ENCODE results near the gene ARPC3. TPM values are rescaled to one million over a fixed set of nuclear protein-coding genes. Genes with fewer than 3 reads are reported as not detected.
"Not testable (repeated sequence)": the region's sequence is repeated elsewhere in the genome, so short reads cannot be mapped to it uniquely, and the experiment has no call there.

Gene ARPC3
- total RNA-seq, result 250 TPM

GRCh38 chr12:110449799-110450497 lies at the start of gene ARPC3:
TSS of gene ARPC3 (minus strand) at chr12:110450337. CDS start at chr12:110450260, 77 bp downstream.
- peak; percentile 96 for DNase-seq (ENCODE audit: low spot score)

GRCh38 chr12:110498984-110499706 lies 49.0 kb upstream of the ARPC3 start:
- DNase-seq (ENCODE audit: low spot score), result no peak

GRCh38 chr12:110475426-110475825 lies 25.3 kb upstream of the ARPC3 start:
- no peak for DNase-seq (ENCODE audit: low spot score)

- peak; percentile 97 for DNase-seq (ENCODE audit: low spot score)
These were observed 18.3 kb upstream of the ARPC3 start, which contains the start of the genes FAM216A and GPN3 for GRCh38 chr12:110468214-110469048. TSS of gene FAM216A (plus strand) at chr12:110468845. CDS start at chr12:110468876, 31 bp downstream. TSS of gene GPN3 (minus strand) at chr12:110468257. CDS start at chr12:110468203, 54 bp downstream.

GRCh38 chr12:110467847-110468213 lies 17.7 kb upstream of the ARPC3 start:
- no peak for DNase-seq (ENCODE audit: low spot score)

GRCh38 chr12:110466791-110467190 lies 16.7 kb upstream of the ARPC3 start:
- no peak for DNase-seq (ENCODE audit: low spot score)

- DNase-seq (ENCODE audit: low spot score), result not testable (repeated sequence)
These were observed 15.6 kb upstream of the ARPC3 start for GRCh38 chr12:110465765-110466164.

- DNase-seq (ENCODE audit: low spot score), result no peak
These were observed 14.9 kb upstream of the ARPC3 start for GRCh38 chr12:110465024-110465423.

- DNase-seq (ENCODE audit: low spot score), result not testable (repeated sequence)
These were observed 11.1 kb upstream of the ARPC3 start for GRCh38 chr12:110461189-110461588.

GRCh38 chr12:110458756-110459155 lies 8.6 kb upstream of the ARPC3 start:
- DNase-seq (ENCODE audit: low spot score), result no peak

- DNase-seq (ENCODE audit: low spot score), result no peak
These were observed 3.6 kb upstream of the ARPC3 start for GRCh38 chr12:110453569-110454296.

GRCh38 chr12:110451263-110451662 lies 1.1 kb upstream of the ARPC3 start:
- DNase-seq (ENCODE audit: low spot score), result no peak

- no peak for DNase-seq (ENCODE audit: low spot score)
These were observed 5.7 kb downstream of the ARPC3 start for GRCh38 chr12:110444455-110444854.

GRCh38 chr12:110436231-110436630 lies 13.9 kb downstream of the ARPC3 start:
- no peak for DNase-seq (ENCODE audit: low spot score)

- no peak for DNase-seq (ENCODE audit: low spot score)
These were observed 18.1 kb downstream of the ARPC3 start for GRCh38 chr12:110431957-110432587.

- DNase-seq (ENCODE audit: low spot score), result not testable (repeated sequence)
These were observed 20.5 kb downstream of the ARPC3 start for GRCh38 chr12:110429676-110430075.

- no peak for DNase-seq (ENCODE audit: low spot score)
These were observed 23.7 kb downstream of the ARPC3 start for GRCh38 chr12:110426406-110426805.

GRCh38 chr12:110424237-110424636 lies 25.9 kb downstream of the ARPC3 start:
- DNase-seq (ENCODE audit: low spot score), result no peak

- no peak for DNase-seq (ENCODE audit: low spot score)
These were observed 28.4 kb downstream of the ARPC3 start for GRCh38 chr12:110421701-110422100.

- DNase-seq (ENCODE audit: low spot score), result no peak
These were observed 28.9 kb downstream of the ARPC3 start for GRCh38 chr12:110421159-110421661.

- not testable (repeated sequence) for DNase-seq (ENCODE audit: low spot score)
These were observed 29.5 kb downstream of the ARPC3 start for GRCh38 chr12:110420644-110421043.
